ENCODE data around the gene GRK5. TPM values are rescaled to one million over a fixed set of nuclear protein-coding genes. Genes with fewer than 3 reads are reported as not detected.

The GRK5 gene
- polyA plus RNA-seq (26.1 and 34.9 TPM in 2 replicates), polyA minus RNA-seq (30.4 and 33.7 TPM in 2 replicates)

DNA sequence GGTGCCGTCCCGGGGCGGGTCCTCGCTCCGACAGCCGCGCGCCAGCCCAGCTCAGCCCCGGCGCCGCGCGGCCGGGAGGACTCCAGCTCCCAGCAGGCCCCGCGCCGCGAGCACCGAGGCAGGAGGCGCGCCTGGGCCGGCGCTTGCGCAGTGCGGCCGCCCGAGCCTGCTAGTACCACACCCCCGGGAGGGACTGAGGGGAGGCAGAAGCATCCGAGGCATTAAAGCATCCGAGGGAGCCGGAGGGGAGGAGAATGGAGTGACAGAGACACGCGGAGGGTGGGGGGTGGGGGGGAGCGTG is at the start of gene GRK5:
TSS of gene GRK5 (plus strand) at position 206 of the 301 bp plus-strand sequence. CDS start 347 bp downstream, outside the sequence.
- peak within 1 kb of the TSS; percentile 23 for H2AFZ ChIP-seq (ENCODE audit: low read depth, low read length)
- no peaks in the 10 kb centered on the region for H3K9me2 ChIP-seq (ENCODE audit: insufficient read depth, low read length)
- peaks cover 4% of the 10 kb centered on the region for H3F3A ChIP-seq (ENCODE audit: insufficient read depth, low read length, poor library complexity, severe bottlenecking)
- H3K4me2 ChIP-seq (ENCODE audit: low read length), result peak within 1 kb of the TSS; percentile 80
- H3K9ac ChIP-seq (ENCODE audit: low read length), result peak within 1 kb of the TSS; percentile 85
- peak; percentile 75 for TF ChIP-seq POLR2AphosphoS5 (IDR thresholded peaks at IDR 0.05)
- TF ChIP-seq SMC3 (conservative IDR thresholded peaks at IDR 0.05; ENCODE audit: poor library complexity), result no peak
- no peaks in the 10 kb centered on the region for H3K36me3 ChIP-seq (ENCODE audit: insufficient read depth, low read length)
- peaks cover 11% of the 10 kb centered on the region for H3K79me2 ChIP-seq (replicated peaks; ENCODE audit: insufficient read depth, low read length)
- H4K20me1 ChIP-seq (ENCODE audit: insufficient read depth), result no peaks in the 10 kb centered on the region
- no peaks in the 10 kb centered on the region for H3K27me3 ChIP-seq (ENCODE audit: insufficient read depth, low read depth, low read length)
- H3K27ac ChIP-seq (ENCODE audit: low read length), result peak within 1 kb of the TSS; percentile 75
- peak within 1 kb of the TSS; percentile 77 for H3K4me3 ChIP-seq (ENCODE audit: low read length)
- no peaks in the 10 kb centered on the region for H3K9me3 ChIP-seq (ENCODE audit: low read length)

DNA sequence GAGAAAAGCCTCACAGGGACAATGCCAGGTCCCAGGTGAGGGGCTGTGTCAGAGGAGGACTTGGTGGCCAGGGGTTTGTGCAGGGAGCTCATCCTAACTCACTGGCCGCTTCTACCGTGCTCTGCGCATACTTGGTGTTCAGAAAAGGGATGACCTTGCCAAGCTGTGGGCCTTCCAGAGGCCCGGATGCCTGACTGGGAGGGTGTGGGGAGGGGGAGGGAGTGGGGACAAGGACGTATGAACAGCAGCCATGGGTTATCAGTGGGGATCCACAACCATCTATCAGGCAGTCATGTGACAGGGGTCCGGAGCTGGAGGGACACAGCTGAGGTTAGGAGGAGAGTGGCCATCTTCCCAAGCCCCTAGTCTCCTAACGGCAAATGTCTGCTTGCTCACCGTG is 48.0 kb upstream of the GRK5 start:
- Histone ChIP-seq H3K9ac (ENCODE audit: low read length) (no peak overlapping the region), H3K27ac (ENCODE audit: low read length) (no peak overlapping the region), H3K27me3 (ENCODE audit: insufficient read depth, low read depth, low read length) (no peaks in the 10 kb centered on the region), H3K79me2 (replicated peaks; ENCODE audit: insufficient read depth, low read length) (no peaks in the 10 kb centered on the region), H3K9me3 (ENCODE audit: low read length) (no peaks in the 10 kb centered on the region), H3K9me2 (ENCODE audit: insufficient read depth, low read length) (no peaks in the 10 kb centered on the region), H2AFZ (ENCODE audit: low read depth, low read length) (no peak overlapping the region), H3K4me2 (ENCODE audit: low read length) (no peak overlapping the region), H3K4me3 (ENCODE audit: low read length) (no peak overlapping the region), H4K20me1 (ENCODE audit: insufficient read depth) (no peaks in the 10 kb centered on the region), H3K36me3 (ENCODE audit: insufficient read depth, low read length) (no peaks in the 10 kb centered on the region), H3F3A (ENCODE audit: insufficient read depth, low read length, poor library complexity, severe bottlenecking) (no peaks in the 10 kb centered on the region)
- TF ChIP-seq REST (IDR thresholded peaks at IDR 0.05; ENCODE audit: borderline replicate concordance), result no peak

- Histone ChIP-seq H4K20me1 (ENCODE audit: insufficient read depth) (no peaks in the 10 kb centered on the region), H3K9ac (ENCODE audit: low read length) (no peak overlapping the region), H3K36me3 (ENCODE audit: insufficient read depth, low read length) (no peaks in the 10 kb centered on the region), H3K27me3 (ENCODE audit: insufficient read depth, low read depth, low read length) (peaks cover 9% of the 10 kb centered on the region), H3K9me2 (ENCODE audit: insufficient read depth, low read length) (no peaks in the 10 kb centered on the region), H3K27ac (ENCODE audit: low read length) (no peak overlapping the region), H3K4me2 (ENCODE audit: low read length) (no peak overlapping the region), H2AFZ (ENCODE audit: low read depth, low read length) (no peak overlapping the region), H3F3A (ENCODE audit: insufficient read depth, low read length, poor library complexity, severe bottlenecking) (no peaks in the 10 kb centered on the region), H3K4me3 (ENCODE audit: low read length) (no peak overlapping the region), H3K79me2 (replicated peaks; ENCODE audit: insufficient read depth, low read length) (no peaks in the 10 kb centered on the region), H3K9me3 (ENCODE audit: low read length) (no peaks in the 10 kb centered on the region)
- TF ChIP-seq SMC3 (conservative IDR thresholded peaks at IDR 0.05; ENCODE audit: poor library complexity), result no peak
- no peak for TF ChIP-seq RAD21 (conservative IDR thresholded peaks at IDR 0.05)
- no peak for TF ChIP-seq POLR2AphosphoS5 (IDR thresholded peaks at IDR 0.05)
- TF ChIP-seq, protein P1, sequence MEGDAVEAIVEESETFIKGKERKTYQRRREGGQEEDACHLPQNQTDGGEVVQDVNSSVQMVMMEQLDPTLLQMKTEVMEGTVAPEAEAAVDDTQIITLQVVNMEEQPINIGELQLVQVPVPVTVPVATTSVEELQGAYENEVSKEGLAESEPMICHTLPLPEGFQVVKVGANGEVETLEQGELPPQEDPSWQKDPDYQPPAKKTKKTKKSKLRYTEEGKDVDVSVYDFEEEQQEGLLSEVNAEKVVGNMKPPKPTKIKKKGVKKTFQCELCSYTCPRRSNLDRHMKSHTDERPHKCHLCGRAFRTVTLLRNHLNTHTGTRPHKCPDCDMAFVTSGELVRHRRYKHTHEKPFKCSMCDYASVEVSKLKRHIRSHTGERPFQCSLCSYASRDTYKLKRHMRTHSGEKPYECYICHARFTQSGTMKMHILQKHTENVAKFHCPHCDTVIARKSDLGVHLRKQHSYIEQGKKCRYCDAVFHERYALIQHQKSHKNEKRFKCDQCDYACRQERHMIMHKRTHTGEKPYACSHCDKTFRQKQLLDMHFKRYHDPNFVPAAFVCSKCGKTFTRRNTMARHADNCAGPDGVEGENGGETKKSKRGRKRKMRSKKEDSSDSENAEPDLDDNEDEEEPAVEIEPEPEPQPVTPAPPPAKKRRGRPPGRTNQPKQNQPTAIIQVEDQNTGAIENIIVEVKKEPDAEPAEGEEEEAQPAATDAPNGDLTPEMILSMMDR (IDR thresholded peaks at IDR 0.05; ENCODE audit: poor library complexity, severe bottlenecking), result no peak
- TF ChIP-seq EP300 (conservative IDR thresholded peaks at IDR 0.05; ENCODE audit: poor library complexity, severe bottlenecking), result no peak
- TF ChIP-seq TAF1 (IDR thresholded peaks at IDR 0.05; ENCODE audit: low read depth), result no peak
- no peak for TF ChIP-seq MXI1 (conservative IDR thresholded peaks at IDR 0.05; ENCODE audit: poor library complexity, severe bottlenecking)
- TF ChIP-seq REST (IDR thresholded peaks at IDR 0.05; ENCODE audit: borderline replicate concordance), result no peak
- no peak for TF ChIP-seq EZH2 (IDR thresholded peaks at IDR 0.05; ENCODE audit: borderline replicate concordance, insufficient read depth, low read length, poor library complexity, severe bottlenecking)
These were observed 45.5 kb upstream of the GRK5 start for GRCh38 chr10:119161680-119162451.
